Activated CD4-positive, alpha-beta T cell treated with anti-CD3 and anti-CD28 coated beads, Interleukin-2, Interleukin-6, amounts not matched to agents 100 ng/mL and 50 ng/mL, durations not matched to agents 16 hours and 8 hours (primary cell): ENCODE measurements around the gene C6orf89.
"Not testable (repeated sequence)": the region's sequence is repeated elsewhere in the genome, so short reads cannot be mapped to it uniquely, and the experiment has no call there.

Source experiments
- DNase-seq: peaks from one replicate; pipeline ENCODE4 v3.0.0-alpha.2; 2020

The C6orf89 gene

DNA sequence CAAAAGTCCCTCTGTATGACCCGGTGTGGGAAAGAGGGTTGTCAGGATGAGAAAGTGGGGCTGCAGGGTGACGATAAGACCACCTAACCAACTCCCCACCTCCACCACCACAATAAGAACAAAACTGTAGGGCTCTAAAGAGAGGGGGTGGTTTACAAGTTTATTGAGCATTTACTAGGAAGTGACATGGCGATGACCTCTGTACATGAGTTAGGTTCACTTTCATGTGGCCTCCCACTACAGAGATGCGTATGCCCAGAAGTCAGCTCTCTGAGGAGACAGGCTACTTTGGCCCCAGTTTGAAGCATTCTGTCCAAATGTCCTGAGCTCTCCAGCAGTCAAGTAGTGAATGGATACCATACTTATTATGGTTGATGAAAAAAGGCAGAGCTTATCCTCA is 40.1 kb downstream of the C6orf89 start:
- peak; percentile 43 for DNase-seq

- peak; percentile 53 for DNase-seq
These were observed 41.2 kb downstream of the C6orf89 start for GRCh38 chr6:36926708-36927513.

- no peak for DNase-seq
These were observed 42.2 kb downstream of the C6orf89 start for GRCh38 chr6:36927691-36928546.

DNA sequence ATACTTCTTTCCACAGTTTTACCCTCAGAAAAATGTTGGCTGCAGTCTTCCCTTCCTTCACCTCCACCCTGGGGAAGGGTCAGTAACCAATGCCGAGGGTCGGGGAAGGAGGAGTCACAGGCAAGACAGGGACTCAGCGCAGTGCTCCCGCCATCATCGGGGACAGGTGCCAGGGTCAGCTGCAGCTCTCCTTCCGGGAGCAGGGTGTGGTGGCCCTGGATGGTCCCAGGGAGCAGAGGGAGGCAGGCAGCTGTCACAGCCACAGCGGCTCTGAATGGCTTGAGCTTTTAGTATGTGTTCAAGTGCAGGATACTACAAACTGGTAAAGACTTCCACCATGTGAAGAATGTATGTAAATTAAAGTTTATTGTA is 42.8 kb downstream of the C6orf89 start:
- no peak for DNase-seq

DNA sequence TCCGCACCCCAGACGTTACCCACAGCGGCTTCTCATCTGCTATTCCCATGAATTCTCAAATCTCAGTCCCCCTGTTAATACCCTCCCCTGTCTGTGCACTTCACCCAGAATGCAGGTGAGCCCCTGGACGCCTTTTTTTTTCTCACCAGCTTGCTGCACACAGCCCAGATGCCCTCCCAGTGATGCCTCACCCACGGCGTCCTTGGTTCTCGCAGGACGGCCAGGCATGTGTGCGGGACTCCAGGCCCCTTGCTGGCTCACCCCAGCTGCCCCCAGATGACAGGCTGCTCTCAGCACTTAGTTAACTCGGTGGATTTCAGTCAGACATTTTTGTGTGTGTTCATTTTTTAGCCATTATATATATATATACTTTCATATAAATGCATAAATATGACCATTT is 43.4 kb downstream of the C6orf89 start:
- no peak for DNase-seq

GRCh38 chr6:36929607-36930006 is 43.9 kb downstream of the C6orf89 start:
- DNase-seq = no peak

- no peak for DNase-seq
These were observed 44.7 kb downstream of the C6orf89 start for GRCh38 chr6:36930483-36930882.

- no peak for DNase-seq
These were observed 47.4 kb downstream of the C6orf89 start for GRCh38 chr6:36933102-36933501.

GRCh38 chr6:36933519-36933918 is 47.8 kb downstream of the C6orf89 start:
- DNase-seq = no peak

- DNase-seq = no peak
These were observed 49.1 kb downstream of the C6orf89 start for GRCh38 chr6:36934901-36935300.

DNA sequence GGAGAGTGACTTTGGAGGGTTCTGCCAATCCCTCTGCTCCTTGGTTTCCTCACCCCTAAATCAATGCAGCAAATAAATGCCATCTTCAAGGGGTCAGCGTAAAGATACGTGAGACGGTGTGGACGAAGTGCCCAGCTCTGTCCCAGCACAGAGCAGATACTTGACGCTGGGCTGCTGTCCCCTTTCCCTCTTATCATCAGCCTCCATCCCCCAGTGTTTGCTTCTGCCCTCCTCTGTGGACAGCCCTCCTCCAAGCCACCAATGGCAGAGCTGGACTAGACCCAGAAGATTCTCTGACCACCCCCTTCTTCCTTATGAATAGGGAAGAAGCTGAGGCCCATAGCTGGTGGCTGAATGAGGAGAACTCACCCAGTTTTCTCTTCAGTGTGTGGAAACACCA is 51.1 kb downstream of the C6orf89 start:
- no peak for DNase-seq

DNA sequence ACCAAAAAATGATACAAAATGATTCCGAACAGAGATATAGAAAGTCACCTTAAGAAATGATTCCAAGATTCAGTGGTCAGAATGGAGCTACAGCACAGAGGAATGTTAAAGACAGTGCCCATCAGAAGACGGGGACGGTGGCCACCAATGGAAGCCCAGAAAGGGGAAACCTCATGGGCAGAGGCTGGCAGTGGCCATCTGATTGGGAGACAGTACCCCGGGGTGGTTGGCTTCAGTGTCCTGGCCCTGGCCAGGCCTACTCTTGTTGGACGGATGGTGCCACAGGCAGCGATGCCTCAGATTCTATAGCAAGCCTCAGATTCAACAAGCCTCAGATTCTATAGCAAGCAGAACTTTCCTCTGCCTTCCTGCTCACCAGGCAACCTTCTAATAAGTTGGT is 52.1 kb downstream of the C6orf89 start:
- no peak for DNase-seq

DNA sequence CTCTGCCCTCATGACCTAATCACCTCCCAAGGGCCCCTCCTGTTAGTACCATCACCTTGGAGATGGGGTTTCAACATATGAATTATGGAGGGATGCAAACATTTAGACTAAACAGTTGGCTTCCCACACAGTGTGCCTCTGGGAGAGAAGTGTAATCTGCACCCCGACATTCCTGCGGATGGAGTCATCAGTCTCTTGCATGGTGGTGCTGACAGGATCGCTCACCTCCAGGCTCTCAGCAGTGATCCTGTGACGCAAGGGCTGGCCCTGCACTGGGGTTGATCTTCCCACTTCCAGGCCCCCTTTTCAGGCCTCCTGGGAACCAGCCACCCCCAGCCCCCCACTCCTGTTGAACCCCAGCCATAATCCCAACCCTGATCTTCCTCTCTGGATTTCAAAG is 52.8 kb downstream of the C6orf89 start:
- no peak for DNase-seq

GRCh38 chr6:36939005-36939404 is 53.3 kb downstream of the C6orf89 start:
- not testable (repeated sequence) for DNase-seq

- no peak for DNase-seq
These were observed 54.3 kb downstream of the C6orf89 start for GRCh38 chr6:36940027-36940426.

GRCh38 chr6:36941561-36941960 is 55.8 kb downstream of the C6orf89 start:
- not testable (repeated sequence) for DNase-seq

- not testable (repeated sequence) for DNase-seq
These were observed 56.6 kb downstream of the C6orf89 start for GRCh38 chr6:36942329-36942728.

- no peak for DNase-seq
These were observed 58.9 kb downstream of the C6orf89 start for GRCh38 chr6:36944650-36945049.

DNA sequence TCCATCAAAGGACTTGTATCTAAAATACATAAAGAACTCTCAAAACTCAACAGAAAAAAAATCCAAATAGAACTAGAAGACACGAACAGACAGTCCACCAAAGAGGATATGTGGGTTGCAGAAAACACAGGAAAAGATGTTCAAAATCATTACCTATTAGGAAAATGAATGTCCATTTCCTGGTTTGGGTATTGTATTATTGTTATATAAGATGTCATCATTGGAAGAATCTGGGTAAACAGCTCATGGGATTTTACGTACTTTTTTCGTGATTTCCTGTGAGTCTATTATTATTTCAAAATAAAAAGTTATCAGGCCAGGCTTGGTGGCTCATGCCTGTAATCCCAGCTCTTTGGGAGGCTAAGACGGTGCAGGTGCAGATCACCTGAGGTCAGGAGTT is 59.5 kb downstream of the C6orf89 start:
- no peak for DNase-seq

DNA sequence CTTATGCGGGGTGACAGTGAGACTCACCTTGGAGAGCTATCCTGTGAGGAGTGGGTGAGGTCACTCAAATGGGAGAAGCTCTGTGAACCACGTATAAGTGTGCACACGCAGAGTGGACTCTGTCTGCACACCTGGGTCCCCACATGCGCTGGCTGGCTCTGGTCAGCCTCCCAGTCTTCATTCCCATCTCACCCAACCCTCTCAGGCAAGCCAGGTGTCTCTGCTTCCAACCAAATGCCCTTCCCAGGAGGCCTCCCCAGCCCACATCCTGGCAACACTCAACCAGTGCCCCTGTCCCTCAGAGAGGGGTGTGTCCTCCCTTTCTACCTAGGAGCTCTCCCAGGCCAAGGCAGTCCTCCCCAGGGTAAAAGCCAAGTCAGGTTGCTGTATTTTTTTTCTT is 60.8 kb downstream of the C6orf89 start:
- DNase-seq = no peak

- DNase-seq = peak; percentile 53
These were observed 62.0 kb downstream of the C6orf89 start for GRCh38 chr6:36947570-36948351.

GRCh38 chr6:36949076-36949475 is 63.3 kb downstream of the C6orf89 start:
- not testable (repeated sequence) for DNase-seq

DNA sequence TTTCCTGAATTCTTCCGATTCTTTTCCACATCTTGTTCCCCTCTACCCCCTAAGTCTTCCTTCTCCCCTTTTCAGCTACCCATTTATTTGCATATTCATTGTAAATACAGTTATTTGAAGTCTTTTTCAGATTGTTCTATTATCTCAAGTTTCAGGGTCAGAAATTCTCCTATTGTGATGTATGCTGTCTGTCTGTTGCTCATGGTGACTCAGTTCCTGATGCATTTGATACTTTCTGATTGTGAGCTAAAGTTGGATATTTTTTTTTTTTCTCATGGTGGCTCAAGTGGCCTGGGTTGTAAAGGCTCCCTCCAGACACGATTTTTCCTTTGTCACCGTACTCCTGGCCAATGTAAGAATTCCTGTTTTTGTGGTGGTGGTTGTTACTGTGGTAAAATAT is 63.9 kb downstream of the C6orf89 start:
- no peak for DNase-seq

GRCh38 chr6:36953931-36954261 is 68.1 kb downstream of the C6orf89 start:
- DNase-seq = no peak
